BE2C (cell line): ENCODE measurements around the gene PEF1.

Source experiments
- DNase-seq: peaks from one replicate; pipeline ENCODE4 v3.0.0-alpha.2; 2020
- H3K27me3 ChIP-seq: fragments of 250-450 bp; sonication (Bioruptor Pico); 2 replicates; pipeline ENCODE4 v1.5.1; 2020; ENCODE audit warnings: mild to moderate bottlenecking
- H3K36me3 ChIP-seq: fragments of 250-450 bp; sonication (Bioruptor Pico); 2 replicates; pipeline ENCODE4 v1.5.1; 2020; ENCODE audit warnings: mild to moderate bottlenecking
- H3K4me1 ChIP-seq: fragments of 250-450 bp; sonication (Bioruptor Pico); 2 replicates; pipeline ENCODE4 v1.5.1; 2020
- H3K4me3 ChIP-seq: 2 replicates; pipeline ENCODE4 v1.5.1; 2011; ENCODE audit warnings: low read depth, low read length
- H3K9me3 ChIP-seq: fragments of 250-450 bp; sonication (Bioruptor Pico); 2 replicates; pipeline ENCODE4 v1.5.1; 2020
- CTCF ChIP-seq: IDR thresholded peaks from 2 replicates; pipeline ENCODE4 v1.5.1; 2012; ENCODE audit warnings: mild to moderate bottlenecking, low read depth, low read length

Gene PEF1

GRCh38 chr1:31679676-31680230 is 35.1 kb upstream of the PEF1 start:
- DNase-seq, result no peak
- H3K9me3 ChIP-seq, result no peaks in the 10 kb centered on the region
- H3K36me3 ChIP-seq, result no peaks in the 10 kb centered on the region
- TF ChIP-seq CTCF, result no peak
- H3K27me3 ChIP-seq, result no peaks in the 10 kb centered on the region
- no peak overlapping the region for H3K4me3 ChIP-seq
- no peaks in the 10 kb centered on the region for H3K4me1 ChIP-seq

- TF ChIP-seq CTCF, result no peak
- H3K4me1 ChIP-seq, result no peaks in the 10 kb centered on the region
- DNase-seq, result no peak
- H3K36me3 ChIP-seq, result no peaks in the 10 kb centered on the region
- H3K9me3 ChIP-seq, result no peaks in the 10 kb centered on the region
- H3K4me3 ChIP-seq, result no peak overlapping the region
- H3K27me3 ChIP-seq, result no peaks in the 10 kb centered on the region
Observed at GRCh38 chr1:31679091-31679490, 34.4 kb upstream of the PEF1 start.

- Histone ChIP-seq H3K4me1 (no peaks in the 10 kb centered on the region), H3K4me3 (no peak overlapping the region), H3K9me3 (no peaks in the 10 kb centered on the region), H3K36me3 (no peaks in the 10 kb centered on the region), H3K27me3 (no peaks in the 10 kb centered on the region)
- no peak for TF ChIP-seq CTCF
- no peak for DNase-seq
Observed at GRCh38 chr1:31678681-31679080, 34.0 kb upstream of the PEF1 start.

- Histone ChIP-seq H3K4me3 (no peak overlapping the region), H3K27me3 (no peaks in the 10 kb centered on the region), H3K36me3 (no peaks in the 10 kb centered on the region), H3K4me1 (no peaks in the 10 kb centered on the region), H3K9me3 (no peaks in the 10 kb centered on the region)
- TF ChIP-seq CTCF, result no peak
- no peak for DNase-seq
Observed at GRCh38 chr1:31677949-31678348, 33.3 kb upstream of the PEF1 start.

- H3K36me3 ChIP-seq, result no peaks in the 10 kb centered on the region
- no peak for DNase-seq
Observed at GRCh38 chr1:31677401-31677800, 32.7 kb upstream of the PEF1 start.

More at GRCh38 chr1:31677401-31677800, 32.7 kb upstream of the PEF1 start:
- Histone ChIP-seq H3K27me3 (no peaks in the 10 kb centered on the region), H3K4me1 (no peaks in the 10 kb centered on the region; the same call in 1 of the 2 replicates), H3K4me3 (no peak overlapping the region), H3K9me3 (no peaks in the 10 kb centered on the region)
- no peak for TF ChIP-seq CTCF
